ENCODE measurements around the gene ADCY1. TPM values are rescaled to one million over a fixed set of nuclear protein-coding genes. Genes with fewer than 3 reads are reported as not detected.
"Not testable (repeated sequence)": the region's sequence is repeated elsewhere in the genome, so short reads cannot be mapped to it uniquely, and the experiment has no call there.

ADCY1 gene
- total RNA-seq, 2 donors from 2014 or later: 1.6 to 6.3 TPM

- Mint-ChIP-seq H3K9me3 (no peaks in the 10 kb centered on the region), H3K27ac (no peak overlapping the region), H3K27me3 (peaks cover under 1% of the 10 kb centered on the region), H3K4me1 (no peaks in the 10 kb centered on the region), H3K4me3 (no peak overlapping the region), H3K36me3 (ENCODE audit: low read depth) (no peaks in the 10 kb centered on the region)
- ATAC-seq (replicated peaks): no peak
These were observed 137.0 kb downstream of the ADCY1 start for GRCh38 chr7:45711161-45711490.

GRCh38 chr7:45712057-45712689, 138.0 kb downstream of the ADCY1 start:
- Mint-ChIP-seq H3K4me3 (no peak overlapping the region), H3K4me1 (no peaks in the 10 kb centered on the region), H3K36me3 (ENCODE audit: low read depth) (no peaks in the 10 kb centered on the region), H3K9me3 (no peaks in the 10 kb centered on the region), H3K27me3 (no peaks in the 10 kb centered on the region), H3K27ac (no peak overlapping the region)
- ATAC-seq (replicated peaks): peak; percentile 37

- H3K4me1 Mint-ChIP-seq: no peaks in the 10 kb centered on the region
- no peaks in the 10 kb centered on the region for H3K9me3 Mint-ChIP-seq
- no peak overlapping the region for H3K27ac Mint-ChIP-seq
- H3K4me3 Mint-ChIP-seq: no peak overlapping the region
- H3K27me3 Mint-ChIP-seq: no peaks in the 10 kb centered on the region
- ATAC-seq (replicated peaks): no peak
- H3K36me3 Mint-ChIP-seq (ENCODE audit: low read depth): no peaks in the 10 kb centered on the region
These were observed 138.9 kb downstream of the ADCY1 start for GRCh38 chr7:45712872-45713668.

- Mint-ChIP-seq H3K36me3 (ENCODE audit: low read depth) (no peaks in the 10 kb centered on the region), H3K27me3 (no peaks in the 10 kb centered on the region), H3K4me1 (no peaks in the 10 kb centered on the region), H3K9me3 (no peaks in the 10 kb centered on the region), H3K4me3 (no peak overlapping the region), H3K27ac (no peak overlapping the region)
- no peak for ATAC-seq (replicated peaks)
These were observed 139.7 kb downstream of the ADCY1 start for GRCh38 chr7:45713669-45714520.

- Mint-ChIP-seq H3K9me3 (no peaks in the 10 kb centered on the region), H3K27me3 (no peaks in the 10 kb centered on the region), H3K27ac (no peak overlapping the region), H3K4me3 (no peak overlapping the region), H3K36me3 (ENCODE audit: low read depth) (no peaks in the 10 kb centered on the region), H3K4me1 (no peaks in the 10 kb centered on the region)
- ATAC-seq (replicated peaks): no peak
These were observed 140.3 kb downstream of the ADCY1 start for GRCh38 chr7:45714521-45714820.

GRCh38 chr7:45715471-45716352, 141.5 kb downstream of the ADCY1 start:
- Mint-ChIP-seq H3K9me3 (no peaks in the 10 kb centered on the region), H3K4me3 (no peak overlapping the region), H3K4me1 (no peaks in the 10 kb centered on the region), H3K36me3 (ENCODE audit: low read depth) (no peaks in the 10 kb centered on the region), H3K27me3 (no peaks in the 10 kb centered on the region), H3K27ac (no peak overlapping the region)
- ATAC-seq (replicated peaks): no peak

GRCh38 chr7:45716380-45717203, 142.4 kb downstream of the ADCY1 start:
- no peak overlapping the region for H3K4me3 Mint-ChIP-seq
- ATAC-seq (replicated peaks): no peak
- H3K27ac Mint-ChIP-seq: no peak overlapping the region
- H3K9me3 Mint-ChIP-seq: no peaks in the 10 kb centered on the region
- H3K27me3 Mint-ChIP-seq: no peaks in the 10 kb centered on the region
- H3K36me3 Mint-ChIP-seq (ENCODE audit: low read depth): no peaks in the 10 kb centered on the region
- no peaks in the 10 kb centered on the region for H3K4me1 Mint-ChIP-seq

- no peak overlapping the region for H3K27ac Mint-ChIP-seq
- H3K36me3 Mint-ChIP-seq (ENCODE audit: low read depth): no peaks in the 10 kb centered on the region
- no peak overlapping the region for H3K4me3 Mint-ChIP-seq
- no peaks in the 10 kb centered on the region for H3K9me3 Mint-ChIP-seq
- no peaks in the 10 kb centered on the region for H3K27me3 Mint-ChIP-seq
- H3K4me1 Mint-ChIP-seq: no peaks in the 10 kb centered on the region
- no peak for ATAC-seq (replicated peaks)
These were observed 143.5 kb downstream of the ADCY1 start for GRCh38 chr7:45717537-45718235.

- ATAC-seq (replicated peaks): no peak
- H3K36me3 Mint-ChIP-seq (ENCODE audit: low read depth): peaks cover 8% of the 10 kb centered on the region
- H3K9me3 Mint-ChIP-seq: no peaks in the 10 kb centered on the region
- H3K27me3 Mint-ChIP-seq: no peaks in the 10 kb centered on the region
- H3K4me1 Mint-ChIP-seq: no peaks in the 10 kb centered on the region
- H3K27ac Mint-ChIP-seq: no peak overlapping the region
- H3K4me3 Mint-ChIP-seq: no peak overlapping the region
These were observed 144.5 kb downstream of the ADCY1 start for GRCh38 chr7:45718464-45719330.

GRCh38 chr7:45720989-45721388, 146.8 kb downstream of the ADCY1 start:
- H3K27me3 Mint-ChIP-seq: no peaks in the 10 kb centered on the region
- ATAC-seq (replicated peaks): no peak
- H3K9me3 Mint-ChIP-seq: no peaks in the 10 kb centered on the region
- H3K4me3 Mint-ChIP-seq: no peak overlapping the region
- H3K36me3 Mint-ChIP-seq (ENCODE audit: low read depth): peaks cover 31% of the 10 kb centered on the region
- no peaks in the 10 kb centered on the region for H3K4me1 Mint-ChIP-seq
- H3K27ac Mint-ChIP-seq: no peak overlapping the region

GRCh38 chr7:45721686-45722598, 147.8 kb downstream of the ADCY1 start:
- no peak overlapping the region for H3K27ac Mint-ChIP-seq
- no peak overlapping the region for H3K4me3 Mint-ChIP-seq
- H3K27me3 Mint-ChIP-seq: no peaks in the 10 kb centered on the region
- H3K36me3 Mint-ChIP-seq (ENCODE audit: low read depth): peaks cover 40% of the 10 kb centered on the region
- no peaks in the 10 kb centered on the region for H3K4me1 Mint-ChIP-seq
- ATAC-seq (replicated peaks): no peak
- H3K9me3 Mint-ChIP-seq: no peaks in the 10 kb centered on the region

- H3K27ac Mint-ChIP-seq; H3K4me3 Mint-ChIP-seq; H3K9me3 Mint-ChIP-seq; H3K27me3 Mint-ChIP-seq; H3K4me1 Mint-ChIP-seq; ATAC-seq (replicated peaks): not testable (repeated sequence)
- H3K36me3 Mint-ChIP-seq (ENCODE audit: low read depth): peaks cover 72% of the 10 kb centered on the region
These were observed 151.1 kb downstream of the ADCY1 start for GRCh38 chr7:45725231-45725630.

All from activated T-helper 17 cell treated with anti-CD3 and anti-CD28 coated beads, Interleukin-2, amount 50 U/mL, for 72 hours (primary cell).